Nephron progenitor cell (in vitro differentiated cells): ENCODE results near the gene CD40LG.

Experiments used
- DNase-seq: peaks from one replicate; pipeline ENCODE4 v3.0.0; 2021
- H3K27ac Mint-ChIP-seq: 2 replicates; pipeline ENCODE4 v1.8.0; 2021; ENCODE audit warnings: mild to moderate bottlenecking, moderate library complexity, mixed read lengths
- H3K27me3 Mint-ChIP-seq: 2 replicates; pipeline ENCODE4 v1.8.0; 2021; ENCODE audit warnings: mild to moderate bottlenecking, low read depth, mixed read lengths; ENCODE audit not compliant: poor library complexity
- H3K36me3 Mint-ChIP-seq: 2 replicates; pipeline ENCODE4 v1.8.0; 2021; ENCODE audit warnings: low read depth, mixed read lengths
- H3K4me1 Mint-ChIP-seq: 2 replicates; pipeline ENCODE4 v1.8.0; 2021; ENCODE audit warnings: mixed read lengths
- H3K4me3 Mint-ChIP-seq: 2 replicates; pipeline ENCODE4 v1.8.0; 2021; ENCODE audit warnings: mild to moderate bottlenecking, moderate library complexity, mixed read lengths
- H3K9me3 Mint-ChIP-seq: 2 replicates; pipeline ENCODE4 v1.8.0; 2021; ENCODE audit warnings: mild to moderate bottlenecking, moderate library complexity, mixed read lengths
- TF ChIP-seq, protein P1 (sequence below): fragments of 200-600 bp; sonication (generic); IDR thresholded peaks from 2 replicates; pipeline ENCODE4 v1.5.0; 2021; ENCODE audit warnings: antibody characterized with exemption

The CD40LG gene

DNA sequence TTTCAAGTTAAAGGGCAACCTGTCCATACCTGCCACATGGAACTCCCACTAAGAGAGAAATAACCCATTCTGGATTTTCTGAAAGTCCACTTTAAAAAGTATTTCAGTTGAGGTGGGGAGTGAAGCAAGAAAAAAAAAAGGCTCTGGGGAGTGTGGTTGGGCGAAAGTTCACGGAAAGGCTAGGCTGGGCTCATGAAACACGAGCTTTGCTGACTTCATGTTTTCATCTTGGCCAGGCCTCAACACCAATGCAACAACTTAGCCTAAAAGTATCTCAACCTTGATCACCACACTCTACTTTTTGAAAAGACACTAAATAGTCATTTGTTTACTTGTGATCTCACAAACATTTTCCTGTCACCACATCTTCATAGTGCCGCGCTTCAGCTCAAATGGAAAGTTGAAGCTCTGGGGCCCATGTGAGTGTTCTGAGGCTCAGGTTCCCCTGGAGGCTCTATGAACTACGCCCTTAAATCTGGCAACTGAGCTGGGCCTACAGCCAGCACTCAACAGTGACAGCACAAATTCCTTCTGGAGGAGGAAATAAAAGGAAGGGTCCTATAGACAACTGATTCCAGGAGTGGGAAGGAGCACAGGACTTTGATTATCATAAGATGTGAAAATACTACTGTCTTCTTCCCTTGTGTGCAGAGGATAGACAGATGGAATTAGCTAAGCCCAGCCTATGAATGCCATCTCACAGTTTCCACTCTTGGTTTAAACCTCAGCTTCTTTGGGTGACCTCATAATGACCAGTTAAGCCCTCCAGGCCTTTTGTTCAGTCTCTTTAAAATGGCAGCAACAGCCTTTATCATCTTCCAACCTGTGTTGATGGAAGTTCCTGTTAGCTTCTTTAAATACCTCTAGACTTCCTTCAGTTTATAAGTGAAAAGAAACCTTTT is 5.1 kb downstream of the CD40LG start:
- DNase-seq, result no peak
- no peak overlapping the region for H3K27ac Mint-ChIP-seq
- peaks cover 7% of the 10 kb centered on the region for H3K27me3 Mint-ChIP-seq
- no peaks in the 10 kb centered on the region for H3K36me3 Mint-ChIP-seq
- peaks cover 13% of the 10 kb centered on the region for H3K4me1 Mint-ChIP-seq
- TF ChIP-seq, protein P1, sequence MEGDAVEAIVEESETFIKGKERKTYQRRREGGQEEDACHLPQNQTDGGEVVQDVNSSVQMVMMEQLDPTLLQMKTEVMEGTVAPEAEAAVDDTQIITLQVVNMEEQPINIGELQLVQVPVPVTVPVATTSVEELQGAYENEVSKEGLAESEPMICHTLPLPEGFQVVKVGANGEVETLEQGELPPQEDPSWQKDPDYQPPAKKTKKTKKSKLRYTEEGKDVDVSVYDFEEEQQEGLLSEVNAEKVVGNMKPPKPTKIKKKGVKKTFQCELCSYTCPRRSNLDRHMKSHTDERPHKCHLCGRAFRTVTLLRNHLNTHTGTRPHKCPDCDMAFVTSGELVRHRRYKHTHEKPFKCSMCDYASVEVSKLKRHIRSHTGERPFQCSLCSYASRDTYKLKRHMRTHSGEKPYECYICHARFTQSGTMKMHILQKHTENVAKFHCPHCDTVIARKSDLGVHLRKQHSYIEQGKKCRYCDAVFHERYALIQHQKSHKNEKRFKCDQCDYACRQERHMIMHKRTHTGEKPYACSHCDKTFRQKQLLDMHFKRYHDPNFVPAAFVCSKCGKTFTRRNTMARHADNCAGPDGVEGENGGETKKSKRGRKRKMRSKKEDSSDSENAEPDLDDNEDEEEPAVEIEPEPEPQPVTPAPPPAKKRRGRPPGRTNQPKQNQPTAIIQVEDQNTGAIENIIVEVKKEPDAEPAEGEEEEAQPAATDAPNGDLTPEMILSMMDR, result no peak
- no peak overlapping the region for H3K4me3 Mint-ChIP-seq
- peaks cover 45% of the 10 kb centered on the region for H3K9me3 Mint-ChIP-seq

GRCh38 chrX:136656361-136656964 is 8.5 kb downstream of the CD40LG start:
- no peak overlapping the region for H3K27ac Mint-ChIP-seq
- no peaks in the 10 kb centered on the region for H3K36me3 Mint-ChIP-seq

DNA sequence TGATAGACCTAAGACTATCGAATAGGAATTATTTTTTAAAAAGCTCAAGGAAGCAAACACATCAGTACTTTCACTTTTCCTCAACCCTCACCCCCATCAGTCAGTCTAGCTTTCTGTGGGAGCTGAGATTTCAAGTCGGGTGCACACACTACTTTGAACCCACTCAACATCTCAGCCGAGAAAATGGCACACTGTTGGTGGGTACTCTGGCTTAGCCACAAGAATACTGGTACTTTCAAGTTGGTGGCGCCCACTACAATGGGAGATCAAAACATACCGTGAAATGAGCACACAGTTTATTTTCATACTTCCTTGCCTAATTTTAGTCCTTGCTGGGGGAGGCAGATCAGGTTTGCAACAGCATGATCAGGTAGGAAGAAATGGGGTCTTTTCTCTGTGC is 10.2 kb downstream of the CD40LG start:
- Mint-ChIP-seq H3K27ac (no peak overlapping the region), H3K36me3 (no peaks in the 10 kb centered on the region), H3K9me3 (peaks cover 34% of the 10 kb centered on the region), H3K27me3 (peaks cover 2% of the 10 kb centered on the region), H3K4me1 (peaks cover 1% of the 10 kb centered on the region), H3K4me3 (no peak overlapping the region)
- TF ChIP-seq, protein P1, result no peak
- DNase-seq, result no peak

More at GRCh38 chrX:136656361-136656964, 8.5 kb downstream of the CD40LG start:
- DNase-seq, result no peak
- Mint-ChIP-seq H3K4me3 (no peak overlapping the region), H3K4me1 (peaks cover 6% of the 10 kb centered on the region), H3K9me3 (peaks cover 41% of the 10 kb centered on the region), H3K27me3 (peaks cover 7% of the 10 kb centered on the region)
- TF ChIP-seq, protein P1, result no peak

GRCh38 chrX:136659174-136659573 is 11.2 kb downstream of the CD40LG start:
- peaks cover 6% of the 10 kb centered on the region for H3K27me3 Mint-ChIP-seq
- H3K27ac Mint-ChIP-seq, result no peak overlapping the region
- H3K4me1 Mint-ChIP-seq, result no peaks in the 10 kb centered on the region

GRCh38 chrX:136660896-136661295 is 12.9 kb downstream of the CD40LG start:
- Mint-ChIP-seq H3K36me3 (peaks cover 4% of the 10 kb centered on the region), H3K9me3 (peaks cover 40% of the 10 kb centered on the region), H3K27me3 (peaks cover 4% of the 10 kb centered on the region), H3K4me3 (no peak overlapping the region), H3K4me1 (no peaks in the 10 kb centered on the region), H3K27ac (no peak overlapping the region)
- DNase-seq, result no peak
- TF ChIP-seq, protein P1, result no peak

More at GRCh38 chrX:136659174-136659573, 11.2 kb downstream of the CD40LG start:
- Mint-ChIP-seq H3K9me3 (peaks cover 35% of the 10 kb centered on the region), H3K4me3 (no peak overlapping the region), H3K36me3 (no peaks in the 10 kb centered on the region)
- TF ChIP-seq, protein P1, result no peak
- DNase-seq, result no peak
